Type B pancreatic cell (in vitro differentiated cells): Measurements from ENCODE around the gene LGI4. TPM values are rescaled to one million over a fixed set of nuclear protein-coding genes. Genes with fewer than 3 reads are reported as not detected.

ENCODE experiments used
- DNase-seq: peaks from one replicate; pipeline ENCODE4 v3.0.0; 2021; ENCODE audit warnings: mixed read lengths; ENCODE audit not compliant: unreplicated experiment; ENCODE audit errors: extremely low spot score
- H3K27ac Mint-ChIP-seq: 2 replicates; pipeline ENCODE4 v1.8.0; 2021; ENCODE audit warnings: mild to moderate bottlenecking, mixed read lengths
- H3K27me3 Mint-ChIP-seq: 2 replicates; pipeline ENCODE4 v1.8.0; 2021; ENCODE audit warnings: mixed read lengths
- H3K36me3 Mint-ChIP-seq: 2 replicates; pipeline ENCODE4 v1.8.0; 2021; ENCODE audit warnings: mixed read lengths
- H3K4me1 Mint-ChIP-seq: one replicate; pipeline ENCODE4 v1.8.0; 2021; ENCODE audit warnings: mixed read lengths; ENCODE audit not compliant: unreplicated experiment
- H3K4me3 Mint-ChIP-seq: 2 replicates; pipeline ENCODE4 v1.8.0; 2021; ENCODE audit warnings: mild to moderate bottlenecking, mixed read lengths
- H3K9me3 Mint-ChIP-seq: 2 replicates; pipeline ENCODE4 v1.8.0; 2021; ENCODE audit warnings: mixed read lengths
- CTCF ChIP-seq: fragments of 200-600 bp; sonication (generic); conservative IDR thresholded peaks from 2 replicates; pipeline ENCODE4 v1.5.0; 2021; ENCODE audit warnings: antibody characterized with exemption, mild to moderate bottlenecking
- total RNA-seq: library from RNA; stranded (reverse); gene quantifications from 2 replicates; pipeline ENCODE4 v1.2.1, GENCODE V29; 2021; ENCODE audit warnings: low replicate concordance

Gene LGI4
- total RNA-seq, 1 donor from 2014 or later, result 2.2 TPM

- H3K4me1 Mint-ChIP-seq, result peaks cover 7% of the 10 kb centered on the region
Measured at GRCh38 chr19:35085947-35086346, 48.9 kb downstream of the LGI4 start.

GRCh38 chr19:35084509-35084762 is 50.4 kb downstream of the LGI4 start:
- no peaks in the 10 kb centered on the region for H3K36me3 Mint-ChIP-seq
- DNase-seq, result no peak
- H3K27ac Mint-ChIP-seq, result no peak overlapping the region
- no peak overlapping the region for H3K4me3 Mint-ChIP-seq
- no peaks in the 10 kb centered on the region for H3K27me3 Mint-ChIP-seq
- no peak for TF ChIP-seq CTCF
- no peaks in the 10 kb centered on the region for H3K9me3 Mint-ChIP-seq
- no peaks in the 10 kb centered on the region for H3K4me1 Mint-ChIP-seq

More at GRCh38 chr19:35085947-35086346, 48.9 kb downstream of the LGI4 start:
- no peaks in the 10 kb centered on the region for H3K27me3 Mint-ChIP-seq
- no peaks in the 10 kb centered on the region for H3K9me3 Mint-ChIP-seq
- no peak for TF ChIP-seq CTCF
- H3K4me3 Mint-ChIP-seq, result no peak overlapping the region
- no peak overlapping the region for H3K27ac Mint-ChIP-seq
- H3K36me3 Mint-ChIP-seq, result no peaks in the 10 kb centered on the region
- no peak for DNase-seq

GRCh38 chr19:35083691-35084508 is 51.0 kb downstream of the LGI4 start:
- no peak for DNase-seq
- Mint-ChIP-seq H3K4me3 (no peak overlapping the region), H3K36me3 (no peaks in the 10 kb centered on the region), H3K27me3 (peaks cover 3% of the 10 kb centered on the region), H3K4me1 (no peaks in the 10 kb centered on the region), H3K27ac (no peak overlapping the region), H3K9me3 (no peaks in the 10 kb centered on the region)
- TF ChIP-seq CTCF, result no peak

- Mint-ChIP-seq H3K27me3 (peaks cover 6% of the 10 kb centered on the region), H3K9me3 (no peaks in the 10 kb centered on the region), H3K4me3 (no peak overlapping the region), H3K27ac (no peak overlapping the region), H3K4me1 (no peaks in the 10 kb centered on the region), H3K36me3 (no peaks in the 10 kb centered on the region)
- no peak for DNase-seq
- TF ChIP-seq CTCF, result no peak
Measured at GRCh38 chr19:35081201-35081600, 53.7 kb downstream of the LGI4 start.

- Mint-ChIP-seq H3K36me3 (no peaks in the 10 kb centered on the region), H3K9me3 (no peaks in the 10 kb centered on the region), H3K27me3 (peaks cover 6% of the 10 kb centered on the region), H3K4me3 (no peak overlapping the region), H3K27ac (no peak overlapping the region), H3K4me1 (no peaks in the 10 kb centered on the region)
- no peak for DNase-seq
- no peak for TF ChIP-seq CTCF
Measured at GRCh38 chr19:35080613-35081170, 54.2 kb downstream of the LGI4 start.
